Skeletal muscle tissue (tissue), 4 donors: ENCODE measurements around the gene WIZ. TPM values are rescaled to one million over a fixed set of nuclear protein-coding genes. Genes with fewer than 3 reads are reported as not detected.
A peak's percentile ranks its signal among the peaks of the same experiment; 100 is the strongest.

Experiments used
- H3K27ac ChIP-seq: one replicate; pipeline ENCODE4 v1.7.0; 2013; ENCODE audit warnings: mild to moderate bottlenecking, low read depth, low read length, inconsistent platforms
- H3K27me3 ChIP-seq, 3 donors: one replicate each; pipeline ENCODE4 v1.7.0; 2013; ENCODE audit warnings: low read length in 3 of 3; ENCODE audit not compliant: control insufficient read depth in 3 of 3, insufficient read depth in 3 of 3
- H3K36me3 ChIP-seq, 3 donors: one replicate each; pipeline ENCODE4 v1.7.0; 2013; ENCODE audit warnings: low read length in 3 of 3; ENCODE audit not compliant: control insufficient read depth in 3 of 3, insufficient read depth in 3 of 3
- H3K4me1 ChIP-seq, 3 donors: one replicate each; pipeline ENCODE4 v1.7.0; 2013; ENCODE audit warnings: low read length in 3 of 3, mild to moderate bottlenecking in 3 of 3; ENCODE audit not compliant: control insufficient read depth in 3 of 3, insufficient read depth in 3 of 3
- H3K4me3 ChIP-seq, 3 donors: one replicate each; pipeline ENCODE4 v1.7.0; 2013; ENCODE audit warnings: low read length in 3 of 3
- H3K9ac ChIP-seq, 3 donors: one replicate each; pipeline ENCODE4 v1.7.0; 2013; ENCODE audit warnings: low read length in 3 of 3, mild to moderate bottlenecking in 3 of 3, moderate library complexity in 2 of 3, low read depth in 1 of 3
- H3K9me3 ChIP-seq, 3 donors: one replicate each; pipeline ENCODE4 v1.7.0; 2013; ENCODE audit warnings: low read length in 3 of 3; ENCODE audit not compliant: control insufficient read depth in 3 of 3
- total RNA-seq: library from RNA; depleted of rRNA; stranded (reverse); fragments of >200 nt; gene quantifications from one replicate; pipeline ENCODE4 v1.2.3, GENCODE V29; 2014
- donor health status: Osteomylitis.

The WIZ gene
- total RNA-seq, 1 donor from 2014 or later, result 3.7 TPM

DNA sequence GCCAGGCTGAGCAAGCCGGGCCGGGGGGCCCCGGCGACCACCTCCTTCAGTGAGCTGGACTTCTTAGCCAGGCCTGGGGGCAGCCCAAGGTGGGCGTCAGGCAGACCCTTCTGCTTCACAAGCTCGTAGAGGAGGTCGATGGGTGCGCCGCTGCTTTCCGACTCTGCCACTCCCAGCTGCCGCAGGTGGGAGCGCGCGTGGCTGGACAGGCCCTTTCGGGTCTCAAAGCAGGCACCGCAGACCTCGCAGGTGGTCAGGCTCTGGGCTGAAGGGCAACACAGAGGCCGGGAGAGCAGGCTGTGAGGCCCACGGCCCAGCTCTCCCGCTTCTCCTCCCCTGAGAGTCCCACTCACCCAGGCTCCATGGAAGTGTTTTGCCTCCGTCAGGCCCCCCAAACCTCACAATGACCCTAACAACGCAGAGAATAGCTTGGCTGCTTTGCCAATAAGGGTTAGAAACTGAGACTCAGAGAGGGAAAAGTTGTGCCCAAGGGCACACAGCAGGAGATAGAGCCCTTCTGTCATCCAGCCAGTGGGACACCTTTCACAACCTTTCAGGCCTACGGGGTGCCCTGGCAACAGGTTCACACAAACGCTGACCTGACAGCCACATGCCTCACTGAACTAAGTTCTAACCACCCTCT, 19.8 kb downstream of the WIZ start:
- Histone ChIP-seq H3K27ac (no peak overlapping the region), H3K9ac (peak overlapping the region in 1 of 3 donors; percentile 90)

DNA sequence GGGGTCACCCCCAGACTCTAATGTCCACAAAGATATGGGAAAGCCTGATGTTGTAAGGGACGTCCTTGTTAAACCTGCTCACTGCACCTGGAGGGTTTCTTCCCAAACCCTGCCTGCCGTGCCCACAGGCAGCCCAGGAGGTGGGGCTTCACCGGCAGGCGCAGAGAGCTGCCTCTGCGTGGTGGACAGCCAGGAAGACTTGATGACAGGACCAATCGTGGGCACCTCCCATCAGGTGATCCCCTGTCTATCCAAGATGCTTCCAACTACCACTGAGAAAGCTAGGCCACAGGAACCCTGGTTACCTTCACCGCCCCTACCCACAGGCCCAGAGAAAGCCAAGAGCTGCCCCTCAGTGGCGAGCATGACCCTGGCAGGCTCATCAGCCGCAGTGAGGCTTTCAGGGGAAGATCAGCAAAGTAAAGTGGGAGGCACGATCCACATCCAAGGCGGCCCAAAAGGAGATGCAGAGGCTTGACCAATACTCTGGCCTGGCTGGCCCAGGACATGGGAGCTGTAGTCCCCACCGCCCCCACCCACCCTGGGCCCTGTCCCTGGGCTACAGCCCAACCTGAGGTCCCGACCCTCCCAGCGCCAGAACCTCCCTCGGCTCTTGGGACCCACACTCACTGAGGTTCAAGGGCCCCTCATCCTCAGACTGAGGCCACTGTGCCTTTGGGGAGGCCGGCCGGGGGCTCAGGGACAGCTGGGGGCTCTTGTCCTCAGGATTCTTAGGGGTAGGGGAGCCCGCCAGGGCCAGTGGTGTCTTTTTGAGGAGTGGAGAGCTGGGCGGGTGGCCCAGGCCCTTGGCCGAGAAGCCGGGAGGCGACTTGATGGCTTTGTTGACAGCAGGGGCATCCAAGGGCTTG, 20.6 kb downstream of the WIZ start:
- H3K4me3 ChIP-seq, result no peak overlapping the region
- H3K36me3 ChIP-seq, result peaks cover 34 to 41% (median 36%) of the 10 kb centered on the region in 3 donors
- H3K4me1 ChIP-seq, result peaks cover 25 to 34% (median 31%) of the 10 kb centered on the region in 3 donors
- no peaks in the 10 kb centered on the region for H3K9me3 ChIP-seq
- H3K27me3 ChIP-seq, result no peaks in the 10 kb centered on the region
- H3K27ac ChIP-seq, result no peak overlapping the region
- H3K9ac ChIP-seq, result no peak overlapping the region

More for the DNA sequence above, 19.8 kb downstream of the WIZ start:
- Histone ChIP-seq H3K4me1 (peaks cover 25 to 34% (median 31%) of the 10 kb centered on the region in 3 donors), H3K9me3 (no peaks in the 10 kb centered on the region), H3K36me3 (peaks cover 26 to 35% (median 32%) of the 10 kb centered on the region in 3 donors), H3K4me3 (peak overlapping the region in 1 of 3 donors; percentile 6), H3K27me3 (no peaks in the 10 kb centered on the region)

- Histone ChIP-seq H3K9ac (no peak overlapping the region), H3K4me3 (no peak overlapping the region), H3K4me1 (peaks cover 21 to 29% (median 25%) of the 10 kb centered on the region in 3 donors), H3K36me3 (peaks cover 45 to 52% (median 46%) of the 10 kb centered on the region in 3 donors), H3K9me3 (no peaks in the 10 kb centered on the region), H3K27ac (no peak overlapping the region), H3K27me3 (no peaks in the 10 kb centered on the region)
Observed at GRCh38 chr19:15427991-15428471, 21.7 kb downstream of the WIZ start.

DNA sequence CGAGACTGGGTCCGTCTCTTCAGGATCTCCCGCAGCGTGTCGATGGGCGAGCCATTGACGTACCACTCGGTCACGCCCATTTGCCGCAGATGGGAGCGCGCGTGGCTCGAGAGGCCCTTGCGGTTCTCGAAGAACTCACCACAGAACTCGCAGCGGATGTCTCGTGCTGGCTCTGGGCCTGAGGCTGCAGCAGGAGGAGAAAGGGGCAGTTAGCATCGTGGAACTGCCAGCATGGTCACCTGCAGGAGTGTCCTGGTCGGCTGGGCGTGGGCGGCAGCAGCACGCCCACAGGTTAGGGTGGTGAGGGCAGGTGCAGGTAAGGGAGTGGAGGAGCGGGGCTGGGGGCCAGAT, 22.4 kb downstream of the WIZ start:
- Histone ChIP-seq H3K9me3 (no peaks in the 10 kb centered on the region), H3K36me3 (peaks cover 47 to 58% (median 52%) of the 10 kb centered on the region in 3 donors), H3K27me3 (no peaks in the 10 kb centered on the region), H3K4me3 (no peak overlapping the region), H3K27ac (no peak overlapping the region), H3K9ac (no peak overlapping the region), H3K4me1 (peaks cover 25 to 30% (median 26%) of the 10 kb centered on the region in 3 donors)

GRCh38 chr19:15426485-15427349, 23.0 kb downstream of the WIZ start:
- Histone ChIP-seq H3K27ac (no peak overlapping the region), H3K36me3 (peaks cover 47 to 58% (median 52%) of the 10 kb centered on the region in 3 donors), H3K9ac (no peak overlapping the region), H3K9me3 (no peaks in the 10 kb centered on the region), H3K27me3 (no peaks in the 10 kb centered on the region), H3K4me3 (no peak overlapping the region), H3K4me1 (peaks cover 26 to 32% (median 26%) of the 10 kb centered on the region in 3 donors)

GRCh38 chr19:15425321-15425950, 24.3 kb downstream of the WIZ start:
- H3K36me3 ChIP-seq, result peaks cover 47 to 56% (median 52%) of the 10 kb centered on the region in 3 donors
- H3K9ac ChIP-seq, result no peak overlapping the region
- no peak overlapping the region for H3K4me3 ChIP-seq
- no peaks in the 10 kb centered on the region for H3K27me3 ChIP-seq
- H3K4me1 ChIP-seq, result peaks cover 16 to 29% (median 17%) of the 10 kb centered on the region in 3 donors
- H3K9me3 ChIP-seq, result no peaks in the 10 kb centered on the region
- H3K27ac ChIP-seq, result no peak overlapping the region

DNA sequence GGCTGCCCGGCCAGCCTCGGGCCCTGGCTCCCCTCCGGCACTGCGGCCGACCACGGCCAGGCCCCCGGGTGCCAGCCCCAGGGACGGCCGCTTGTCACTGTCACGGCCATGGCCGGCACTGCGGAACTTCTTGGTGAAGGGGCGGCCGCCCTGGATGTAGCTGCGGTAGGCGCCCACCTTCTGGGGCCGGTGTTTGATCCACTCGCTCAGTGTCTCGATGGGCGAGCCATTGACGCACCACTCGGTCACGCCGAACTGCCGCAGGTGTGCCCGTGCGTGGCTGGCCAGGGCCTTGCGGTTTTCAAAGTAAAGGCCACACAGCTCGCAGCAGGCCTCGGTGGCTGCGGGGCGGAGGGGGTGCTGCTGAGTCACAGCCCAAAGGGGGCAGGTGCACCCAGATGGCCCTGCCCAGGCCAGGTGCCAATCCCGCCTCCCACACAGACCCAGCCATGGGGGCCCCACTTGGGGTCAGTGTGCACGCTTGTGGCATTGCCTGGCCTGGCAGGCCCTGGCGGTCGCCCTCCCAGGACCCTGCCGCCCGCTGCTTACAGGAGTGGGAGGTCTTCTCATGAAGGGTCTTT, 25.0 kb downstream of the WIZ start:
- no peaks in the 10 kb centered on the region for H3K9me3 ChIP-seq
- no peak overlapping the region for H3K27ac ChIP-seq
- H3K9ac ChIP-seq, result no peak overlapping the region
- H3K27me3 ChIP-seq, result no peaks in the 10 kb centered on the region
- no peak overlapping the region for H3K4me3 ChIP-seq
- peaks cover 47 to 52% (median 50%) of the 10 kb centered on the region in 3 donors for H3K36me3 ChIP-seq
- peaks cover 12 to 25% (median 12%) of the 10 kb centered on the region in 3 donors for H3K4me1 ChIP-seq

- no peak overlapping the region for H3K27ac ChIP-seq
- peaks cover 18 to 31% (median 19%) of the 10 kb centered on the region in 3 donors for H3K4me1 ChIP-seq
- no peak overlapping the region for H3K4me3 ChIP-seq
- H3K9me3 ChIP-seq, result no peaks in the 10 kb centered on the region
- no peak overlapping the region for H3K9ac ChIP-seq
- peaks cover 47 to 52% (median 50%) of the 10 kb centered on the region in 3 donors for H3K36me3 ChIP-seq
- no peaks in the 10 kb centered on the region for H3K27me3 ChIP-seq
Observed at GRCh38 chr19:15424121-15424520, 25.6 kb downstream of the WIZ start.

DNA sequence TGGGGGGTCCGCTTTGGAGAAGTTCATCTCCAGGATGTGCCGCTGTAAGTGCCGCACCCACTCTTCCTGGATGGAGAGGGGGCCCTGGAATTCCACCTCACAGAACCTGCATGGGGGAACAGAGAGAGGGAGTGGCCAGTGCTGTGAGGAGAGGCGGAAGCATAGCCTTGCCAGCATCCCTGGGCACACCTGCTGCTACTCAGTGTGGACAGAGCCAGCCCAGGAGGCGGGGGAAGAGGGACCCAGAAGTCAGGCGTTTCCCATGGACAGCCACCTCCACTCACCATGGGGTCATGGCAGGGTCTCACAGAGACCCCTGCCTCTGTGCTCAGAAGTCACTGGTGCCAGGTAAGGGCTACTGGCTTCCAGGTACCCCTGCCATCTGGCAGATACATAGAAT, 26.6 kb downstream of the WIZ start:
- no peak overlapping the region for H3K9ac ChIP-seq
- no peak overlapping the region for H3K27ac ChIP-seq
- no peaks in the 10 kb centered on the region for H3K27me3 ChIP-seq
- peaks cover 41 to 52% (median 49%) of the 10 kb centered on the region in 3 donors for H3K36me3 ChIP-seq
- H3K4me1 ChIP-seq, result peaks cover 18 to 38% (median 19%) of the 10 kb centered on the region in 3 donors
- H3K9me3 ChIP-seq, result no peaks in the 10 kb centered on the region
- no peak overlapping the region for H3K4me3 ChIP-seq
